Measurements from ENCODE around the gene ZSWIM4. TPM values are rescaled to one million over a fixed set of nuclear protein-coding genes. Genes with fewer than 3 reads are reported as not detected.

Gene ZSWIM4
- total RNA-seq, 1 experiment from 2014 or later: 11.5 TPM

GRCh38 chr19:13762635-13763235 is 32.5 kb upstream of the ZSWIM4 start:
- Mint-ChIP-seq H3K4me3 (ENCODE audit: low read depth, unreplicated experiment) (peak overlapping the region; percentile 69), H3K9me3 (ENCODE audit: low read depth, unreplicated experiment) (no peaks in the 10 kb centered on the region), H3K27me3 (ENCODE audit: unreplicated experiment) (no peaks in the 10 kb centered on the region), H3K27ac (ENCODE audit: unreplicated experiment) (no peak overlapping the region), H3K36me3 (ENCODE audit: insufficient read depth, unreplicated experiment) (peaks cover 44% of the 10 kb centered on the region), H3K4me1 (ENCODE audit: low read depth, unreplicated experiment) (peaks cover 11% of the 10 kb centered on the region)
- DNase-seq: no peak
- intact Hi-C loops (cut with micrococcal nuclease; ENCODE audit: unreplicated experiment): no loop called here
- CTCF ChIA-PET: interaction anchor here (1.1 kb wide), 1 partner anchor 14 kb away, joined by 5 read pairs; a partner anchor contains a TSS
- no peak for TF ChIP-seq CTCF (IDR thresholded peaks at IDR 0.05; ENCODE audit: unreplicated experiment)
- no TSS peak for BruUV-seq (replicated peaks)

GRCh38 chr19:13763265-13763664 is 32.0 kb upstream of the ZSWIM4 start:
- no peak for TF ChIP-seq CTCF (IDR thresholded peaks at IDR 0.05; ENCODE audit: unreplicated experiment)
- H3K9me3 Mint-ChIP-seq (ENCODE audit: low read depth, unreplicated experiment): no peaks in the 10 kb centered on the region
- no TSS peak for BruUV-seq (replicated peaks)
- peak overlapping the region; percentile 69 for H3K4me3 Mint-ChIP-seq (ENCODE audit: low read depth, unreplicated experiment)
- CTCF ChIA-PET: interaction anchor here (1.1 kb wide), 1 partner anchor 15 kb away, joined by 5 read pairs; a partner anchor contains a TSS
- H3K27ac Mint-ChIP-seq (ENCODE audit: unreplicated experiment): no peak overlapping the region
- intact Hi-C loops (cut with micrococcal nuclease; ENCODE audit: unreplicated experiment): no loop called here
- H3K27me3 Mint-ChIP-seq (ENCODE audit: unreplicated experiment): no peaks in the 10 kb centered on the region
- DNase-seq: no peak
- H3K36me3 Mint-ChIP-seq (ENCODE audit: insufficient read depth, unreplicated experiment): peaks cover 39% of the 10 kb centered on the region
- H3K4me1 Mint-ChIP-seq (ENCODE audit: low read depth, unreplicated experiment): peaks cover 11% of the 10 kb centered on the region

- CTCF ChIA-PET: interaction anchor here (0.5 to 1.1 kb wide), 4 partner anchors 9 to 367 kb away, joined by 3 to 4 read pairs (median 3); no protein-coding TSS in a partner anchor
- TF ChIP-seq CTCF (IDR thresholded peaks at IDR 0.05; ENCODE audit: unreplicated experiment): no peak
- peak; percentile 74 for DNase-seq
- Mint-ChIP-seq H3K4me3 (ENCODE audit: low read depth, unreplicated experiment) (peak within 1 kb of the TSS; percentile 69), H3K27me3 (ENCODE audit: unreplicated experiment) (no peaks in the 10 kb centered on the region), H3K4me1 (ENCODE audit: low read depth, unreplicated experiment) (peaks cover 11% of the 10 kb centered on the region), H3K9me3 (ENCODE audit: low read depth, unreplicated experiment) (no peaks in the 10 kb centered on the region), H3K36me3 (ENCODE audit: insufficient read depth, unreplicated experiment) (peaks cover 36% of the 10 kb centered on the region), H3K27ac (ENCODE audit: unreplicated experiment) (peak within 1 kb of the TSS; percentile 73)
- TSS peak; percentile 93 for BruUV-seq (replicated peaks)
- intact Hi-C loops (cut with micrococcal nuclease; ENCODE audit: unreplicated experiment): no loop called here
Measured at GRCh38 chr19:13764101-13764807, 31.0 kb upstream of the ZSWIM4 start, which contains the start of gene MRI1. Gene MRI1 (plus strand): TSS chr19:13764522. CDS start chr19:13764589, 67 bp downstream.

GRCh38 chr19:13764821-13765394 is 30.3 kb upstream of the ZSWIM4 start:
- intact Hi-C loops (cut with micrococcal nuclease; ENCODE audit: unreplicated experiment): no loop called here
- H3K4me1 Mint-ChIP-seq (ENCODE audit: low read depth, unreplicated experiment): peaks cover 11% of the 10 kb centered on the region
- H3K27ac Mint-ChIP-seq (ENCODE audit: unreplicated experiment): peak overlapping the region; percentile 73
- no peak for TF ChIP-seq CTCF (IDR thresholded peaks at IDR 0.05; ENCODE audit: unreplicated experiment)
- BruUV-seq (replicated peaks): no TSS peak
- H3K36me3 Mint-ChIP-seq (ENCODE audit: insufficient read depth, unreplicated experiment): peaks cover 36% of the 10 kb centered on the region
- no peaks in the 10 kb centered on the region for H3K27me3 Mint-ChIP-seq (ENCODE audit: unreplicated experiment)
- DNase-seq: no peak
- peak overlapping the region; percentile 69 for H3K4me3 Mint-ChIP-seq (ENCODE audit: low read depth, unreplicated experiment)
- H3K9me3 Mint-ChIP-seq (ENCODE audit: low read depth, unreplicated experiment): no peaks in the 10 kb centered on the region
- CTCF ChIA-PET: interaction anchor here (0.6 to 1.1 kb wide), 2 partner anchors 9 to 10 kb away, joined by 4 to 5 read pairs; partner anchors contain the start of gene C19orf53

Measured in Calu3 (cell line).